IMR-90 (cell line): ENCODE results near the gene TMEM200C. TPM values are rescaled to one million over a fixed set of nuclear protein-coding genes. Genes with fewer than 3 reads are reported as not detected.

Source experiments
- ATAC-seq: fragments of 200-7000 bp; cut with Tn5 transposase; 2 replicates; pipeline ENCODE4 v1.9.1; 2020; ENCODE audit warnings: low read depth, mild to moderate bottlenecking, moderate library complexity
- BruUV-seq: library from RNA; stranded (reverse); fragments of 400-500 nt; replicated peaks from 2 replicates; lab custom pipeline; 2021; lab: Mats Ljungman, UMichigan
- CTCF ChIA-PET: fragments of 300-600 bp; formaldehyde crosslinking; extraction: SDS; loops from one replicate; lab custom pipeline; 2021; ENCODE audit warnings: antibody characterized with exemption; lab: Yijun Ruan, JAX
- POLR2A ChIA-PET: fragments of 300-600 bp; sonication (Branson Sonifier 250); formaldehyde crosslinking; loops from one replicate; lab custom pipeline; 2022; ENCODE audit warnings: antibody characterized with exemption; ENCODE audit not compliant: unreplicated experiment; lab: Charles Lee
- DNase-seq: peaks from one replicate; pipeline ENCODE4 v3.0.0; 2013
- H2AFZ ChIP-seq: replicated peaks from 2 replicates; pipeline ENCODE3; 2013; ENCODE audit warnings: low read length, mild to moderate bottlenecking; ENCODE audit not compliant: poor library complexity
- H2AK5ac ChIP-seq: 2 replicates; pipeline ENCODE4 v1.6.1; 2013; ENCODE audit warnings: low read depth, low read length, inconsistent platforms
- H2AK9ac ChIP-seq: replicated peaks from 2 replicates; pipeline ENCODE3; 2013; ENCODE audit warnings: mild to moderate bottlenecking, low read depth, low read length, moderate library complexity; ENCODE audit not compliant: poor library complexity
- H2BK120ac ChIP-seq: 2 replicates; pipeline ENCODE4 v1.6.1; 2013; ENCODE audit warnings: low read depth, low read length, inconsistent platforms
- H2BK15ac ChIP-seq: 3 replicates; pipeline ENCODE4 v1.6.1; 2013; ENCODE audit warnings: low read depth, low read length, inconsistent platforms
- H2BK20ac ChIP-seq: 2 replicates; pipeline ENCODE4 v1.6.1; 2013; ENCODE audit warnings: low read depth, mild to moderate bottlenecking, inconsistent platforms, low read length, moderate library complexity
- H2BK5ac ChIP-seq: 2 replicates; pipeline ENCODE4 v1.6.1; 2013; ENCODE audit warnings: mild to moderate bottlenecking, low read depth, low read length, inconsistent platforms; ENCODE audit not compliant: poor library complexity, severe bottlenecking
- H3K14ac ChIP-seq: replicated peaks from 2 replicates; pipeline ENCODE4 v1.6.1; 2013; ENCODE audit warnings: low read depth, low read length, inconsistent platforms
- H3K18ac ChIP-seq: 2 replicates; pipeline ENCODE4 v1.6.1; 2013; ENCODE audit warnings: low read depth, low read length, control low read depth
- H3K23ac ChIP-seq: 2 replicates; pipeline ENCODE4 v1.6.1; 2013; ENCODE audit warnings: low read depth, low read length, inconsistent platforms
- H3K27ac ChIP-seq: 2 replicates; pipeline ENCODE4 v1.5.1; 2013; ENCODE audit warnings: mild to moderate bottlenecking, control low read depth, low read length; ENCODE audit not compliant: insufficient read depth
- H3K27me3 ChIP-seq: 2 replicates; pipeline ENCODE4 v1.6.1; 2013; ENCODE audit warnings: low read length; ENCODE audit not compliant: control insufficient read depth, insufficient read depth
- H3K36me3 ChIP-seq: 2 replicates; pipeline ENCODE4 v1.6.1; 2013; ENCODE audit warnings: low read length, mixed read lengths; ENCODE audit not compliant: control insufficient read depth, insufficient read depth
- H3K4ac ChIP-seq: 2 replicates; pipeline ENCODE4 v1.6.1; 2013; ENCODE audit warnings: low read depth, low read length, inconsistent platforms
- H3K4me1 ChIP-seq: 2 replicates; pipeline ENCODE4 v1.6.1; 2013; ENCODE audit warnings: low read length, mixed read lengths; ENCODE audit not compliant: control insufficient read depth, insufficient read depth
- H3K4me2 ChIP-seq: 2 replicates; pipeline ENCODE4 v1.6.1; 2013; ENCODE audit warnings: low read depth, mild to moderate bottlenecking, control low read depth, low read length, moderate library complexity
- H3K4me3 ChIP-seq: 2 replicates; pipeline ENCODE4 v1.5.1; 2013; ENCODE audit warnings: low read depth, mild to moderate bottlenecking, control low read depth, low read length, moderate library complexity; ENCODE audit not compliant: insufficient read depth
- H3K56ac ChIP-seq: 2 replicates; pipeline ENCODE4 v1.6.1; 2013; ENCODE audit warnings: low read length, inconsistent platforms; ENCODE audit not compliant: insufficient read depth; ENCODE audit errors: extremely low read depth
- H3K79me1 ChIP-seq, 2 experiments: 2 replicates each; pipeline ENCODE4 v1.6.1; 2013; ENCODE audit warnings: low read length in 2 of 2, inconsistent platforms in 1 of 2, low read depth in 1 of 2
- H3K9ac ChIP-seq: 2 replicates; pipeline ENCODE4 v1.6.1; 2013; ENCODE audit warnings: low read depth, low read length, control low read depth
- H3K9me1 ChIP-seq: 2 replicates; pipeline ENCODE4 v1.6.1; 2013; ENCODE audit warnings: low read length, inconsistent platforms; ENCODE audit not compliant: insufficient read depth
- H3K9me3 ChIP-seq: 2 replicates; pipeline ENCODE4 v1.6.1; 2013; ENCODE audit warnings: low read length; ENCODE audit not compliant: control insufficient read depth, insufficient read depth
- H4K20me1 ChIP-seq: 2 replicates; pipeline ENCODE4 v1.6.1; 2013; ENCODE audit warnings: low read length, inconsistent platforms; ENCODE audit not compliant: insufficient read depth
- H4K5ac ChIP-seq: 2 replicates; pipeline ENCODE4 v1.6.1; 2013; ENCODE audit warnings: mild to moderate bottlenecking, low read depth, low read length, control low read depth
- H4K8ac ChIP-seq, 2 experiments: 2 replicates each; pipeline ENCODE4 v1.6.1; 2013; ENCODE audit warnings: low read depth in 2 of 2, low read length in 2 of 2, control low read depth in 1 of 2, inconsistent platforms in 1 of 2
- H4K91ac ChIP-seq: 2 replicates; pipeline ENCODE4 v1.6.1; 2013; ENCODE audit warnings: low read depth, low read length, inconsistent platforms; ENCODE audit not compliant: insufficient read depth
- BHLHE40 ChIP-seq: fragments of 150-350 bp; IDR thresholded peaks from 2 replicates; pipeline ENCODE4 v1.6.1; 2016; ENCODE audit warnings: mild to moderate bottlenecking, low read depth, low read length
- CEBPB ChIP-seq: IDR thresholded peaks from 2 replicates; pipeline ENCODE4 v1.6.1; 2012; ENCODE audit warnings: low read depth, low read length, improper control_type of control experiment
- CHD1 ChIP-seq: IDR thresholded peaks from 2 replicates; pipeline ENCODE4 v1.6.1; 2012; ENCODE audit warnings: low read depth, low read length, improper control_type of control experiment
- FOS ChIP-seq: fragments of 150-350 bp; IDR thresholded peaks from 2 replicates; pipeline ENCODE4 v1.6.1; 2016; ENCODE audit warnings: low read depth, low read length
- MAFK ChIP-seq: IDR thresholded peaks from 2 replicates; pipeline ENCODE4 v1.6.1; 2012; ENCODE audit warnings: low read depth, low read length, improper control_type of control experiment
- MAZ ChIP-seq: IDR thresholded peaks from 2 replicates; pipeline ENCODE4 v1.6.1; 2012; ENCODE audit warnings: low read depth, mild to moderate bottlenecking, low read length, improper control_type of control experiment, moderate library complexity, borderline replicate concordance
- MXI1 ChIP-seq: IDR thresholded peaks from 2 replicates; pipeline ENCODE4 v1.6.1; 2012; ENCODE audit warnings: low read depth, mild to moderate bottlenecking, low read length, moderate library complexity, borderline replicate concordance
- NFE2L2 ChIP-seq: fragments of 150-350 bp; IDR thresholded peaks from 2 replicates; pipeline ENCODE4 v1.6.1; 2016; ENCODE audit warnings: low read depth, mild to moderate bottlenecking, low read length
- POLR2A ChIP-seq: IDR thresholded peaks from 2 replicates; pipeline ENCODE4 v1.6.1; 2012; ENCODE audit warnings: mild to moderate bottlenecking, low read depth, low read length
- RAD21 ChIP-seq: IDR thresholded peaks from 2 replicates; pipeline ENCODE4 v1.6.1; 2012; ENCODE audit warnings: low read length, improper control_type of control experiment
- RCOR1 ChIP-seq: IDR thresholded peaks from 2 replicates; pipeline ENCODE4 v1.6.1; 2012; ENCODE audit warnings: mild to moderate bottlenecking, low read length, improper control_type of control experiment; ENCODE audit not compliant: insufficient replicate concordance
- RFX5 ChIP-seq: IDR thresholded peaks from 2 replicates; pipeline ENCODE4 v1.8.0; 2012; ENCODE audit warnings: low read depth, mild to moderate bottlenecking, low read length, moderate library complexity
- SMC3 ChIP-seq: fragments of 150-350 bp; IDR thresholded peaks from 2 replicates; pipeline ENCODE4 v1.6.1; 2016; ENCODE audit warnings: low read depth, mild to moderate bottlenecking, antibody characterized with exemption, low read length, moderate library complexity
- WGBS, 2 experiments: methylation state at CpG; one replicate each; pipeline versions ENCODE4 v1.1.5 to v1.1.7; 2013; ENCODE audit warnings: missing lambda C conversion rate in 2 of 2; ENCODE audit not compliant: insufficient read length in 1 of 2; ENCODE audit errors: extremely low coverage in 2 of 2; 5-methylcytosine and 5-hydroxymethylcytosine counted together
- dilution Hi-C: fragments of 300-500 bp; cut with HindIII; formaldehyde crosslinking; loops from one replicate; pipeline ENCODE4 v1.14.3; 2018; ENCODE audit warnings: low sequenced_read_pairs; ENCODE audit not compliant: unreplicated experiment
- in situ Hi-C: fragments of 300-500 bp; cut with MboI; formaldehyde crosslinking; loops from 3 replicates; pipeline ENCODE4 v1.14.3; 2019; ENCODE audit warnings: low sequenced_read_pairs, inconsistent platforms, mixed read lengths
- intact Hi-C: fragments of 100-400 bp; cut with micrococcal nuclease; formaldehyde crosslinking; loops from 2 replicates; pipeline ENCODE4 v1.10.0; 2022
- polyA plus RNA-seq, 3 experiments: library from polyadenylated mRNA; depleted of rRNA; stranded (reverse); fragments of >200 nt; gene quantifications; 2 replicates each; pipeline ENCODE4 v1.2.3, GENCODE V29; 2012; ENCODE audit warnings: low replicate concordance in 1 of 3
- total RNA-seq: library from RNA; depleted of rRNA; stranded (reverse); fragments of >200 nt; gene quantifications from 2 replicates; pipeline ENCODE4 v1.2.3, GENCODE V29; 2012
- TF ChIP-seq, protein P1 (sequence below): fragments of 150-350 bp; IDR thresholded peaks from 2 replicates; pipeline ENCODE4 v1.6.1; 2017; ENCODE audit warnings: mild to moderate bottlenecking, antibody characterized with exemption, low read length, low read depth
- TF ChIP-seq, protein P2 (sequence below): conservative IDR thresholded peaks from 2 replicates; pipeline ENCODE4 v1.5.1; 2012; ENCODE audit warnings: mild to moderate bottlenecking, low read depth, low read length, improper control_type of control experiment
- TF ChIP-seq, protein P3 (sequence below): fragments of 150-350 bp; IDR thresholded peaks from 2 replicates; pipeline ENCODE4 v1.6.1; 2016; ENCODE audit warnings: low read depth, mild to moderate bottlenecking, low read length, moderate library complexity, borderline replicate concordance

The TMEM200C gene
- total and polyA plus RNA-seq, 2 of the 4 experiments (the other 2 are of a cell fraction), result 1.4 to 2.5 TPM

DNA sequence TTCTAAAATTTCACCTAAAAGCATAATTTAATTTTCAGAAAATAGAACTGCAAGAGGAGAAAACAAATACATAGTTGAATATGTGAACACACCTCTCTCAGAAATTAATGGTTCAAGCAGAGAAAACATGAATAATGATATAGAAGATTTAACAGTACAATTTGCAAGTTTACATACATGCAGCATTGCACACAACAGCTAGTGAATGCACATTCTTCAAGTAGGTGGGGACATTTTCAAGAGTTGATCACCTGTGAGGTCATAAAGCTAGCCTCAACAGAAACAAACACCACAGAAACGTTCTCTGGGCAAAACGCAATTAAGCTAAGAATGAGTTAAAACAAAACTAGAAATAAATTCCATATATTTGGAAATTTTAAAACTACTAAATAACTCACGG lies 38.1 kb downstream of the TMEM200C start:
- H2AK9ac ChIP-seq, result no peak overlapping the region
- no peaks in the 10 kb centered on the region for H3K9me1 ChIP-seq
- no peak overlapping the region for H2BK120ac ChIP-seq
- dilution Hi-C loops, result no loop called here
- DNase-seq (no peak), ATAC-seq (no peak)
- no peak for TF ChIP-seq CEBPB
- TF ChIP-seq BHLHE40, result no peak
- TF ChIP-seq FOS, result no peak
- TF ChIP-seq MXI1, result no peak
- TF ChIP-seq CHD1, result no peak
- no peak for TF ChIP-seq NFE2L2
- TF ChIP-seq MAFK, result no peak
- TF ChIP-seq RCOR1, result no peak
- TF ChIP-seq, protein P1, sequence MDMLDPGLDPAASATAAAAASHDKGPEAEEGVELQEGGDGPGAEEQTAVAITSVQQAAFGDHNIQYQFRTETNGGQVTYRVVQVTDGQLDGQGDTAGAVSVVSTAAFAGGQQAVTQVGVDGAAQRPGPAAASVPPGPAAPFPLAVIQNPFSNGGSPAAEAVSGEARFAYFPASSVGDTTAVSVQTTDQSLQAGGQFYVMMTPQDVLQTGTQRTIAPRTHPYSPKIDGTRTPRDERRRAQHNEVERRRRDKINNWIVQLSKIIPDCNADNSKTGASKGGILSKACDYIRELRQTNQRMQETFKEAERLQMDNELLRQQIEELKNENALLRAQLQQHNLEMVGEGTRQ, result no peak
- no peak for TF ChIP-seq MAZ
- no peak for TF ChIP-seq RAD21
- TF ChIP-seq, protein P2, sequence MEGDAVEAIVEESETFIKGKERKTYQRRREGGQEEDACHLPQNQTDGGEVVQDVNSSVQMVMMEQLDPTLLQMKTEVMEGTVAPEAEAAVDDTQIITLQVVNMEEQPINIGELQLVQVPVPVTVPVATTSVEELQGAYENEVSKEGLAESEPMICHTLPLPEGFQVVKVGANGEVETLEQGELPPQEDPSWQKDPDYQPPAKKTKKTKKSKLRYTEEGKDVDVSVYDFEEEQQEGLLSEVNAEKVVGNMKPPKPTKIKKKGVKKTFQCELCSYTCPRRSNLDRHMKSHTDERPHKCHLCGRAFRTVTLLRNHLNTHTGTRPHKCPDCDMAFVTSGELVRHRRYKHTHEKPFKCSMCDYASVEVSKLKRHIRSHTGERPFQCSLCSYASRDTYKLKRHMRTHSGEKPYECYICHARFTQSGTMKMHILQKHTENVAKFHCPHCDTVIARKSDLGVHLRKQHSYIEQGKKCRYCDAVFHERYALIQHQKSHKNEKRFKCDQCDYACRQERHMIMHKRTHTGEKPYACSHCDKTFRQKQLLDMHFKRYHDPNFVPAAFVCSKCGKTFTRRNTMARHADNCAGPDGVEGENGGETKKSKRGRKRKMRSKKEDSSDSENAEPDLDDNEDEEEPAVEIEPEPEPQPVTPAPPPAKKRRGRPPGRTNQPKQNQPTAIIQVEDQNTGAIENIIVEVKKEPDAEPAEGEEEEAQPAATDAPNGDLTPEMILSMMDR, result no peak
- TF ChIP-seq SMC3, result no peak
- TF ChIP-seq POLR2A, result no peak
- TF ChIP-seq, protein P3, sequence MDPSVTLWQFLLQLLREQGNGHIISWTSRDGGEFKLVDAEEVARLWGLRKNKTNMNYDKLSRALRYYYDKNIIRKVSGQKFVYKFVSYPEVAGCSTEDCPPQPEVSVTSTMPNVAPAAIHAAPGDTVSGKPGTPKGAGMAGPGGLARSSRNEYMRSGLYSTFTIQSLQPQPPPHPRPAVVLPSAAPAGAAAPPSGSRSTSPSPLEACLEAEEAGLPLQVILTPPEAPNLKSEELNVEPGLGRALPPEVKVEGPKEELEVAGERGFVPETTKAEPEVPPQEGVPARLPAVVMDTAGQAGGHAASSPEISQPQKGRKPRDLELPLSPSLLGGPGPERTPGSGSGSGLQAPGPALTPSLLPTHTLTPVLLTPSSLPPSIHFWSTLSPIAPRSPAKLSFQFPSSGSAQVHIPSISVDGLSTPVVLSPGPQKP, result no peak
- TF ChIP-seq RFX5, result no peak
- H3K4me1 ChIP-seq, result no peaks in the 10 kb centered on the region
- no peak overlapping the region for H3K23ac ChIP-seq
- no peak overlapping the region for H2BK15ac ChIP-seq
- no CpG with 5 or more reads among the region's 3 CpGs for WGBS, 2 experiments
- H3K4ac ChIP-seq, result no peak overlapping the region
- BruUV-seq, result no TSS peak
- H2AFZ ChIP-seq, result no peak overlapping the region
- no peak overlapping the region for H2AK5ac ChIP-seq
- ChIA-PET CTCF (no interaction called here), POLR2A (no interaction called here)
- H3K4me3 ChIP-seq, result no peak overlapping the region
- H3K14ac ChIP-seq, result no peak overlapping the region
- no peaks in the 10 kb centered on the region for H3K79me1 ChIP-seq
- H3K9ac ChIP-seq, result no peak overlapping the region
- H3K27me3 ChIP-seq, result peaks cover 3% of the 10 kb centered on the region
- H3K9me3 ChIP-seq, result peaks cover 1% of the 10 kb centered on the region; the same call in 1 of the 2 replicates
- H2BK20ac ChIP-seq, result no peak overlapping the region
- in situ Hi-C loops, result loop anchor here (25.0 kb wide), 1 partner anchor 655 kb away; no protein-coding TSS in a partner anchor
- H3K27ac ChIP-seq, result no peak overlapping the region
- intact Hi-C loops, result no loop called here
- H3K18ac ChIP-seq, result no peak overlapping the region
- no peak overlapping the region for H4K91ac ChIP-seq
- H2BK5ac ChIP-seq, result no peak overlapping the region
- no peak overlapping the region for H3K4me2 ChIP-seq
- H4K5ac ChIP-seq, result no peak overlapping the region
- H4K8ac ChIP-seq, result no peak overlapping the region
- H4K20me1 ChIP-seq, result no peaks in the 10 kb centered on the region
- no peak overlapping the region for H3K56ac ChIP-seq
- no peaks in the 10 kb centered on the region for H3K36me3 ChIP-seq
